IMR-90 (cell line): ENCODE data around the gene FUBP3. TPM values are rescaled to one million over a fixed set of nuclear protein-coding genes. Genes with fewer than 3 reads are reported as not detected.

ENCODE experiments used
- ATAC-seq: fragments of 200-7000 bp; cut with Tn5 transposase; 2 replicates; pipeline ENCODE4 v1.9.1; 2020; ENCODE audit warnings: low read depth, mild to moderate bottlenecking, moderate library complexity
- BruUV-seq: library from RNA; stranded (reverse); fragments of 400-500 nt; replicated peaks from 2 replicates; lab custom pipeline; 2021; lab: Mats Ljungman, UMichigan
- CTCF ChIA-PET: fragments of 300-600 bp; formaldehyde crosslinking; extraction: SDS; loops from one replicate; lab custom pipeline; 2021; ENCODE audit warnings: antibody characterized with exemption; lab: Yijun Ruan, JAX
- POLR2A ChIA-PET: fragments of 300-600 bp; sonication (Branson Sonifier 250); formaldehyde crosslinking; loops from one replicate; lab custom pipeline; 2022; ENCODE audit warnings: antibody characterized with exemption; ENCODE audit not compliant: unreplicated experiment; lab: Charles Lee
- DNase-seq: peaks from one replicate; pipeline ENCODE4 v3.0.0; 2013
- H2AFZ ChIP-seq: replicated peaks from 2 replicates; pipeline ENCODE3; 2013; ENCODE audit warnings: low read length, mild to moderate bottlenecking; ENCODE audit not compliant: poor library complexity
- H2AK5ac ChIP-seq: 2 replicates; pipeline ENCODE4 v1.6.1; 2013; ENCODE audit warnings: low read depth, low read length, inconsistent platforms
- H2AK9ac ChIP-seq: replicated peaks from 2 replicates; pipeline ENCODE3; 2013; ENCODE audit warnings: mild to moderate bottlenecking, low read depth, low read length, moderate library complexity; ENCODE audit not compliant: poor library complexity
- H2BK120ac ChIP-seq: 2 replicates; pipeline ENCODE4 v1.6.1; 2013; ENCODE audit warnings: low read depth, low read length, inconsistent platforms
- H2BK15ac ChIP-seq: 3 replicates; pipeline ENCODE4 v1.6.1; 2013; ENCODE audit warnings: low read depth, low read length, inconsistent platforms
- H2BK20ac ChIP-seq: 2 replicates; pipeline ENCODE4 v1.6.1; 2013; ENCODE audit warnings: low read depth, mild to moderate bottlenecking, inconsistent platforms, low read length, moderate library complexity
- H2BK5ac ChIP-seq: 2 replicates; pipeline ENCODE4 v1.6.1; 2013; ENCODE audit warnings: mild to moderate bottlenecking, low read depth, low read length, inconsistent platforms; ENCODE audit not compliant: poor library complexity, severe bottlenecking
- H3K14ac ChIP-seq: replicated peaks from 2 replicates; pipeline ENCODE4 v1.6.1; 2013; ENCODE audit warnings: low read depth, low read length, inconsistent platforms
- H3K18ac ChIP-seq: 2 replicates; pipeline ENCODE4 v1.6.1; 2013; ENCODE audit warnings: low read depth, low read length, control low read depth
- H3K23ac ChIP-seq: 2 replicates; pipeline ENCODE4 v1.6.1; 2013; ENCODE audit warnings: low read depth, low read length, inconsistent platforms
- H3K27ac ChIP-seq: 2 replicates; pipeline ENCODE4 v1.5.1; 2013; ENCODE audit warnings: mild to moderate bottlenecking, control low read depth, low read length; ENCODE audit not compliant: insufficient read depth
- H3K27me3 ChIP-seq: 2 replicates; pipeline ENCODE4 v1.6.1; 2013; ENCODE audit warnings: low read length; ENCODE audit not compliant: control insufficient read depth, insufficient read depth
- H3K36me3 ChIP-seq: 2 replicates; pipeline ENCODE4 v1.6.1; 2013; ENCODE audit warnings: low read length, mixed read lengths; ENCODE audit not compliant: control insufficient read depth, insufficient read depth
- H3K4ac ChIP-seq: 2 replicates; pipeline ENCODE4 v1.6.1; 2013; ENCODE audit warnings: low read depth, low read length, inconsistent platforms
- H3K4me1 ChIP-seq: 2 replicates; pipeline ENCODE4 v1.6.1; 2013; ENCODE audit warnings: low read length, mixed read lengths; ENCODE audit not compliant: control insufficient read depth, insufficient read depth
- H3K4me2 ChIP-seq: 2 replicates; pipeline ENCODE4 v1.6.1; 2013; ENCODE audit warnings: low read depth, mild to moderate bottlenecking, control low read depth, low read length, moderate library complexity
- H3K4me3 ChIP-seq: 2 replicates; pipeline ENCODE4 v1.5.1; 2013; ENCODE audit warnings: low read depth, mild to moderate bottlenecking, control low read depth, low read length, moderate library complexity; ENCODE audit not compliant: insufficient read depth
- H3K56ac ChIP-seq: 2 replicates; pipeline ENCODE4 v1.6.1; 2013; ENCODE audit warnings: low read length, inconsistent platforms; ENCODE audit not compliant: insufficient read depth; ENCODE audit errors: extremely low read depth
- H3K79me1 ChIP-seq, 2 experiments: 2 replicates each; pipeline ENCODE4 v1.6.1; 2013; ENCODE audit warnings: low read length in 2 of 2, inconsistent platforms in 1 of 2, low read depth in 1 of 2
- H3K9ac ChIP-seq: 2 replicates; pipeline ENCODE4 v1.6.1; 2013; ENCODE audit warnings: low read depth, low read length, control low read depth
- H3K9me1 ChIP-seq: 2 replicates; pipeline ENCODE4 v1.6.1; 2013; ENCODE audit warnings: low read length, inconsistent platforms; ENCODE audit not compliant: insufficient read depth
- H3K9me3 ChIP-seq: 2 replicates; pipeline ENCODE4 v1.6.1; 2013; ENCODE audit warnings: low read length; ENCODE audit not compliant: control insufficient read depth, insufficient read depth
- H4K20me1 ChIP-seq: 2 replicates; pipeline ENCODE4 v1.6.1; 2013; ENCODE audit warnings: low read length, inconsistent platforms; ENCODE audit not compliant: insufficient read depth
- H4K5ac ChIP-seq: 2 replicates; pipeline ENCODE4 v1.6.1; 2013; ENCODE audit warnings: mild to moderate bottlenecking, low read depth, low read length, control low read depth
- H4K8ac ChIP-seq, 2 experiments: 2 replicates each; pipeline ENCODE4 v1.6.1; 2013; ENCODE audit warnings: low read depth in 2 of 2, low read length in 2 of 2, control low read depth in 1 of 2, inconsistent platforms in 1 of 2
- H4K91ac ChIP-seq: 2 replicates; pipeline ENCODE4 v1.6.1; 2013; ENCODE audit warnings: low read depth, low read length, inconsistent platforms; ENCODE audit not compliant: insufficient read depth
- CEBPB ChIP-seq: IDR thresholded peaks from 2 replicates; pipeline ENCODE4 v1.6.1; 2012; ENCODE audit warnings: low read depth, low read length, improper control_type of control experiment
- CHD1 ChIP-seq: IDR thresholded peaks from 2 replicates; pipeline ENCODE4 v1.6.1; 2012; ENCODE audit warnings: low read depth, low read length, improper control_type of control experiment
- MAFK ChIP-seq: IDR thresholded peaks from 2 replicates; pipeline ENCODE4 v1.6.1; 2012; ENCODE audit warnings: low read depth, low read length, improper control_type of control experiment
- NFE2L2 ChIP-seq: fragments of 150-350 bp; IDR thresholded peaks from 2 replicates; pipeline ENCODE4 v1.6.1; 2016; ENCODE audit warnings: low read depth, mild to moderate bottlenecking, low read length
- POLR2A ChIP-seq: IDR thresholded peaks from 2 replicates; pipeline ENCODE4 v1.6.1; 2012; ENCODE audit warnings: mild to moderate bottlenecking, low read depth, low read length
- RFX5 ChIP-seq: IDR thresholded peaks from 2 replicates; pipeline ENCODE4 v1.8.0; 2012; ENCODE audit warnings: low read depth, mild to moderate bottlenecking, low read length, moderate library complexity
- SMC3 ChIP-seq: fragments of 150-350 bp; IDR thresholded peaks from 2 replicates; pipeline ENCODE4 v1.6.1; 2016; ENCODE audit warnings: low read depth, mild to moderate bottlenecking, antibody characterized with exemption, low read length, moderate library complexity
- USF2 ChIP-seq: fragments of 150-350 bp; IDR thresholded peaks from 2 replicates; pipeline ENCODE4 v1.6.1; 2017; ENCODE audit warnings: mild to moderate bottlenecking, antibody characterized with exemption, low read length, low read depth
- dilution Hi-C: fragments of 300-500 bp; cut with HindIII; formaldehyde crosslinking; loops from one replicate; pipeline ENCODE4 v1.14.3; 2018; ENCODE audit warnings: low sequenced_read_pairs; ENCODE audit not compliant: unreplicated experiment
- in situ Hi-C: fragments of 300-500 bp; cut with MboI; formaldehyde crosslinking; loops from 3 replicates; pipeline ENCODE4 v1.14.3; 2019; ENCODE audit warnings: low sequenced_read_pairs, inconsistent platforms, mixed read lengths
- intact Hi-C: fragments of 100-400 bp; cut with micrococcal nuclease; formaldehyde crosslinking; loops from 2 replicates; pipeline ENCODE4 v1.10.0; 2022
- polyA plus RNA-seq, 3 experiments: library from polyadenylated mRNA; depleted of rRNA; stranded (reverse); fragments of >200 nt; gene quantifications; 2 replicates each; pipeline ENCODE4 v1.2.3, GENCODE V29; 2012; ENCODE audit warnings: low replicate concordance in 1 of 3
- total RNA-seq: library from RNA; depleted of rRNA; stranded (reverse); fragments of >200 nt; gene quantifications from 2 replicates; pipeline ENCODE4 v1.2.3, GENCODE V29; 2012
- TF ChIP-seq, protein P1 (sequence below): fragments of 150-350 bp; IDR thresholded peaks from 2 replicates; pipeline ENCODE4 v1.6.1; 2016; ENCODE audit warnings: low read depth, mild to moderate bottlenecking, low read length, moderate library complexity, borderline replicate concordance

Gene FUBP3
- total and polyA plus RNA-seq, 2 of the 4 experiments (the other 2 are of a cell fraction), result 32.3 to 50.1 TPM

- Histone ChIP-seq H4K5ac (no peak overlapping the region), H3K9me3 (no peaks in the 10 kb centered on the region), H2BK15ac (no peak overlapping the region), H3K4me3 (no peak overlapping the region), H4K91ac (no peak overlapping the region), H3K4me1 (peaks cover 5% of the 10 kb centered on the region), H3K9me1 (no peaks in the 10 kb centered on the region), H2BK20ac (no peak overlapping the region), H2AFZ (no peak overlapping the region), H3K79me1 (no peaks in the 10 kb centered on the region), H3K18ac (no peak overlapping the region), H3K56ac (no peak overlapping the region), H4K20me1 (no peaks in the 10 kb centered on the region), H2AK9ac (no peak overlapping the region), H3K4ac (no peak overlapping the region), H3K4me2 (no peak overlapping the region), H2AK5ac (no peak overlapping the region), H3K23ac (no peak overlapping the region), H3K14ac (no peak overlapping the region), H3K27me3 (peaks cover 3% of the 10 kb centered on the region), H3K36me3 (no peaks in the 10 kb centered on the region), H2BK5ac (no peak overlapping the region), H3K9ac (no peak overlapping the region), H3K27ac (no peak overlapping the region), H4K8ac (no peak overlapping the region), H2BK120ac (no peak overlapping the region)
- CTCF ChIA-PET, result interaction anchor here (0.7 to 2.0 kb wide), 3 partner anchors 16 to 219 kb away, joined by 3 to 4 read pairs (median 4); no protein-coding TSS in a partner anchor
- TF ChIP-seq SMC3 (no peak), POLR2A (no peak), RFX5 (no peak), USF2 (no peak), CHD1 (no peak), MAFK (no peak), NFE2L2 (no peak), CEBPB (no peak)
- TF ChIP-seq, protein P1, sequence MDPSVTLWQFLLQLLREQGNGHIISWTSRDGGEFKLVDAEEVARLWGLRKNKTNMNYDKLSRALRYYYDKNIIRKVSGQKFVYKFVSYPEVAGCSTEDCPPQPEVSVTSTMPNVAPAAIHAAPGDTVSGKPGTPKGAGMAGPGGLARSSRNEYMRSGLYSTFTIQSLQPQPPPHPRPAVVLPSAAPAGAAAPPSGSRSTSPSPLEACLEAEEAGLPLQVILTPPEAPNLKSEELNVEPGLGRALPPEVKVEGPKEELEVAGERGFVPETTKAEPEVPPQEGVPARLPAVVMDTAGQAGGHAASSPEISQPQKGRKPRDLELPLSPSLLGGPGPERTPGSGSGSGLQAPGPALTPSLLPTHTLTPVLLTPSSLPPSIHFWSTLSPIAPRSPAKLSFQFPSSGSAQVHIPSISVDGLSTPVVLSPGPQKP, result no peak
- DNase-seq (no peak), ATAC-seq (no peak)
- dilution Hi-C loops, result no loop called here
- POLR2A ChIA-PET, result no interaction called here
- in situ Hi-C loops, result loop anchor here (5.0 kb wide), 1 partner anchor 233 kb away; no protein-coding TSS in a partner anchor
- intact Hi-C loops, result loop anchor here (10.0 kb wide), 2 partner anchors 320 to 440 kb away; no protein-coding TSS in a partner anchor
- no TSS peak for BruUV-seq
These were observed 105.7 kb downstream of the FUBP3 start for GRCh38 chr9:130685104-130685503.
